ACC112 (cell line): ENCODE measurements around the gene ETNK1.

Experiments
- H2AFZ ChIP-seq: fragments of 200-600 bp; sonication (generic); one replicate; pipeline ENCODE4 v1.6.0; 2017; ENCODE audit warnings: antibody characterized with exemption, low read length; ENCODE audit not compliant: unreplicated experiment
- H3K27ac ChIP-seq: fragments of 200-600 bp; sonication (generic); 2 replicates; pipeline ENCODE4 v1.5.1; 2014; ENCODE audit warnings: low read depth, mild to moderate bottlenecking, antibody characterized with exemption, low read length, moderate library complexity
- H3K27me3 ChIP-seq: fragments of 200-600 bp; sonication (generic); 2 replicates; pipeline ENCODE4 v1.6.1; 2014; ENCODE audit warnings: mild to moderate bottlenecking, antibody characterized with exemption, low read length, moderate library complexity, mixed read lengths; ENCODE audit not compliant: insufficient read depth
- H3K36me3 ChIP-seq: fragments of 200-600 bp; sonication (generic); 2 replicates; pipeline ENCODE4 v1.6.1; 2016; ENCODE audit warnings: mild to moderate bottlenecking, antibody characterized with exemption, low read length, moderate library complexity, mixed read lengths; ENCODE audit not compliant: insufficient read depth
- H3K4me1 ChIP-seq: fragments of 200-600 bp; sonication (generic); one replicate; pipeline ENCODE4 v1.6.1; 2016; ENCODE audit warnings: low read length, mixed read lengths; ENCODE audit not compliant: insufficient read depth, unreplicated experiment, control insufficient read depth
- H3K4me3 ChIP-seq: fragments of 200-600 bp; sonication (generic); 2 replicates; pipeline ENCODE4 v1.5.1; 2014; ENCODE audit warnings: mild to moderate bottlenecking, low read depth, low read length
- H3K79me2 ChIP-seq: fragments of 200-600 bp; sonication (generic); one replicate; pipeline ENCODE4 v1.6.0; 2016; ENCODE audit warnings: low read length; ENCODE audit not compliant: control insufficient read depth, unreplicated experiment, insufficient read depth

The ETNK1 gene

GRCh38 chr12:22631863-22632463 lies 7.0 kb downstream of the ETNK1 start:
- no peak overlapping the region for H2AFZ ChIP-seq
- H3K27me3 ChIP-seq, result no peaks in the 10 kb centered on the region
- no peak overlapping the region for H3K4me3 ChIP-seq
- H3K36me3 ChIP-seq, result peaks cover 6% of the 10 kb centered on the region; the same call in 1 of the 2 replicates
- peaks cover 71% of the 10 kb centered on the region for H3K79me2 ChIP-seq
- peaks cover 16% of the 10 kb centered on the region for H3K4me1 ChIP-seq
- no peak overlapping the region for H3K27ac ChIP-seq

GRCh38 chr12:22634883-22635282 lies 9.9 kb downstream of the ETNK1 start:
- H3K27me3 ChIP-seq, result no peaks in the 10 kb centered on the region
- H3K27ac ChIP-seq, result no peak overlapping the region
- H3K79me2 ChIP-seq, result peaks cover 52% of the 10 kb centered on the region
- H2AFZ ChIP-seq, result no peak overlapping the region
- H3K36me3 ChIP-seq, result peaks cover 6% of the 10 kb centered on the region; the same call in 1 of the 2 replicates
- H3K4me3 ChIP-seq, result no peak overlapping the region
- no peaks in the 10 kb centered on the region for H3K4me1 ChIP-seq

GRCh38 chr12:22635812-22636211 lies 10.8 kb downstream of the ETNK1 start:
- Histone ChIP-seq H3K27me3 (no peaks in the 10 kb centered on the region), H2AFZ (no peak overlapping the region), H3K79me2 (peaks cover 46% of the 10 kb centered on the region), H3K27ac (no peak overlapping the region), H3K4me3 (no peak overlapping the region), H3K36me3 (peaks cover 6% of the 10 kb centered on the region; the same call in 1 of the 2 replicates), H3K4me1 (no peaks in the 10 kb centered on the region)

- Histone ChIP-seq H3K79me2 (peaks cover 25% of the 10 kb centered on the region), H2AFZ (no peak overlapping the region), H3K4me3 (no peak overlapping the region)
Measured at GRCh38 chr12:22640851-22641250, 15.9 kb downstream of the ETNK1 start.

GRCh38 chr12:22641353-22642053 lies 16.5 kb downstream of the ETNK1 start:
- Histone ChIP-seq H3K4me1 (no peaks in the 10 kb centered on the region), H3K4me3 (no peak overlapping the region), H3K79me2 (peaks cover 21% of the 10 kb centered on the region), H3K27ac (no peak overlapping the region), H2AFZ (no peak overlapping the region), H3K27me3 (no peaks in the 10 kb centered on the region), H3K36me3 (no peaks in the 10 kb centered on the region; the same call in 1 of the 2 replicates)

More at GRCh38 chr12:22640851-22641250, 15.9 kb downstream of the ETNK1 start:
- Histone ChIP-seq H3K36me3 (no peaks in the 10 kb centered on the region; the same call in 1 of the 2 replicates), H3K27me3 (no peaks in the 10 kb centered on the region), H3K4me1 (no peaks in the 10 kb centered on the region), H3K27ac (no peak overlapping the region)

GRCh38 chr12:22648668-22649067 lies 23.7 kb downstream of the ETNK1 start:
- no peak overlapping the region for H2AFZ ChIP-seq
- H3K4me3 ChIP-seq, result no peak overlapping the region
- no peaks in the 10 kb centered on the region; the same call in 1 of the 2 replicates for H3K36me3 ChIP-seq
- H3K79me2 ChIP-seq, result peaks cover 9% of the 10 kb centered on the region
- peaks cover 13% of the 10 kb centered on the region for H3K4me1 ChIP-seq
- no peak overlapping the region for H3K27ac ChIP-seq
- H3K27me3 ChIP-seq, result no peaks in the 10 kb centered on the region

- peaks cover 22% of the 10 kb centered on the region for H3K4me1 ChIP-seq
- H2AFZ ChIP-seq, result peak overlapping the region; percentile 51
- peak overlapping the region; percentile 14; the same call in 1 of the 2 replicates for H3K4me3 ChIP-seq
- peak overlapping the region; percentile 66 for H3K27ac ChIP-seq
- no peaks in the 10 kb centered on the region for H3K27me3 ChIP-seq
- peaks cover 21% of the 10 kb centered on the region for H3K79me2 ChIP-seq
- no peaks in the 10 kb centered on the region for H3K36me3 ChIP-seq
Measured at GRCh38 chr12:22653075-22653474, 28.1 kb downstream of the ETNK1 start.

GRCh38 chr12:22653791-22654190 lies 28.8 kb downstream of the ETNK1 start:
- Histone ChIP-seq H3K79me2 (peaks cover 25% of the 10 kb centered on the region), H3K27ac (peak overlapping the region; percentile 66), H3K4me1 (peaks cover 29% of the 10 kb centered on the region), H3K27me3 (no peaks in the 10 kb centered on the region), H2AFZ (no peak overlapping the region), H3K4me3 (no peak overlapping the region), H3K36me3 (no peaks in the 10 kb centered on the region)

GRCh38 chr12:22656376-22656775 lies 31.4 kb downstream of the ETNK1 start:
- Histone ChIP-seq H3K27ac (no peak overlapping the region), H2AFZ (no peak overlapping the region)

GRCh38 chr12:22656831-22657230 lies 31.9 kb downstream of the ETNK1 start:
- H3K27ac ChIP-seq, result no peak overlapping the region

More at GRCh38 chr12:22656376-22656775, 31.4 kb downstream of the ETNK1 start:
- Histone ChIP-seq H3K4me3 (no peak overlapping the region), H3K4me1 (peaks cover 29% of the 10 kb centered on the region), H3K79me2 (peaks cover 21% of the 10 kb centered on the region), H3K27me3 (no peaks in the 10 kb centered on the region), H3K36me3 (no peaks in the 10 kb centered on the region)

GRCh38 chr12:22657538-22657937 lies 32.6 kb downstream of the ETNK1 start:
- Histone ChIP-seq H3K36me3 (no peaks in the 10 kb centered on the region), H3K79me2 (peaks cover 21% of the 10 kb centered on the region), H3K27ac (peak overlapping the region; percentile 40; the same call in 1 of the 2 replicates), H3K4me1 (peaks cover 27% of the 10 kb centered on the region), H3K27me3 (no peaks in the 10 kb centered on the region), H3K4me3 (no peak overlapping the region), H2AFZ (no peak overlapping the region)

More at GRCh38 chr12:22656831-22657230, 31.9 kb downstream of the ETNK1 start:
- peaks cover 21% of the 10 kb centered on the region for H3K79me2 ChIP-seq
- H2AFZ ChIP-seq, result no peak overlapping the region
- H3K4me1 ChIP-seq, result peaks cover 29% of the 10 kb centered on the region
- no peaks in the 10 kb centered on the region for H3K36me3 ChIP-seq
- no peak overlapping the region for H3K4me3 ChIP-seq
- no peaks in the 10 kb centered on the region for H3K27me3 ChIP-seq
